Placental pericyte (primary cell): Measurements from ENCODE around the gene FOCAD. TPM values are rescaled to one million over a fixed set of nuclear protein-coding genes. Genes with fewer than 3 reads are reported as not detected.

ENCODE experiments used
- small RNA-seq: library from RNA; depleted of rRNA; stranded (forward); fragments of <200 nt; gene quantifications from one replicate; pipeline ENCODE3, GENCODE V24; 2012; ENCODE audit warnings: low replicate concordance
- total RNA-seq: library from RNA; depleted of rRNA; stranded (reverse); fragments of >200 nt; gene quantifications from 2 replicates; pipeline ENCODE4 v1.2.3, GENCODE V29; 2012

The FOCAD gene
- total RNA-seq = 76.8 and 85.5 TPM in 2 replicates

DNA sequence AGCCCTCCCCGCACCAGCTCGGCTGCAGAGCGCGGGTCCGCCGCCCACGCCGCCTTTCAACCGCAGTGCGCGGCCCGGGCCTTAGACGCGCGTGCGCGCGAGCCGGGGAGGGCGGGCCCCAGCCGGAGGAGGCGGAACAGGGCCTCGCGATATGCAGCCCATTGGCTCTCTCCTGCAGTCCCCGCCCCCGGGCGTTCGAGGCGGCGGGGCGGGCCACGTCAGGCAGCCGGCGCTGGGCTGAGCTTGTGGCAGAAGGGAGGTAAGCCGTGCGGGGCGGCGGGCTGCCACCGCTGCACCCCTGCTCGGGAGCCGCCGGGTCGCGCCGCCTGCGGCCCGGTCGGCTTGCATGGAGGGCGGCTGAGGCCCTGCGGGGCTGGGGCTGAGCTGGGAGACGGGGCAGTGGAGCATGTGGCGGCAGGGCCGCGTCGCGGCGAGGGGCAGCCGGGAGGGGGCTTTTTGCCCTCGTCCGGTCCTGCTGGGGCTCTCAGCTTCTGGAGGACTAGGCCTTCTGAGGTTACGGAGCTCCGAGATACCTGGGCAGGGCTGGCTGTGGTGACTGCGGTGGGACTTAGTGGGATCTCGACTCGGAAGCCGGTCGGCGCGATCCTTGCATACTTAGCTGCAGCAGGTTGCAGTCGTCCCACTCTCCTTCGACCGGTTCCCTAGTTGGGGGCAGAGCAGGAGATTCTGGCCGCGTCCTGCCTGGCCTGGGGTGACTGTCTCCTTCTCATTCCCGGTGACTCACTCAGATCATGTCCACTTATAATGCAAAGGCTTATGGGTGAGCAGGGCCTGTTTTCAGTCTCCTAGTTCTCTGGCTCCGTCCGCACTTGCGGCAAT, at the start of gene FOCAD:
FOCAD (plus strand) TSS at position 225 of the 840 bp plus-strand sequence. CDS start 31,095 bp downstream, outside the sequence.

GRCh38 chr9:21031091-21031807, 347.2 kb downstream of the FOCAD start, which contains the start of gene HACD4:
TSS of gene HACD4 (minus strand) at chr9:21031640. CDS start at chr9:21031590, 50 bp downstream.

Small RNAs within 50 kb of the gene (small RNA-seq; reads per million reads assigned to genes)
- gene MIR491 (4.2 reads per million, percentile 85 among the genes with 10 or more reads in this experiment), gene SNORA30B (0.52 reads per million, percentile 20 among the genes with 10 or more reads in this experiment)

Other genes with a start within 250 kb of the FOCAD start
- gene MLLT3, start 61.8 kb upstream of the FOCAD start, total RNA-seq = 13.9 and 17.3 TPM in 2 replicates